ENCODE measurements around the gene ELP5. TPM values are rescaled to one million over a fixed set of nuclear protein-coding genes. Genes with fewer than 3 reads are reported as not detected.

The ELP5 gene
- polyA plus RNA-seq, 1 of the 3 experiments (the other 2 are of a cell fraction) = 45.4 TPM

GRCh38 chr17:7249214-7249613 lies 2.8 kb upstream of the ELP5 start:
- peaks cover 68% of the 10 kb centered on the region for H3K79me2 ChIP-seq (ENCODE audit: insufficient read depth)
- H2AFZ ChIP-seq (ENCODE audit: low read depth) = no peak overlapping the region
- H3F3A ChIP-seq (replicated peaks; ENCODE audit: insufficient read depth) = peaks cover 24% of the 10 kb centered on the region
- H3K27ac ChIP-seq (ENCODE audit: low read depth in 2 of 2, low read length in 1 of 2) = no peak overlapping the region; a peak in 1 of 4 replicates
- no peaks in the 10 kb centered on the region for H3K9me3 ChIP-seq
- no peak overlapping the region for H3K9ac ChIP-seq
- no peak for DNase-seq
- no peaks in the 10 kb centered on the region for H3K9me2 ChIP-seq
- POLR2A ChIA-PET = interaction anchor here (0.8 to 0.9 kb wide), 2 partner anchors 9 to 60 kb away, joined by 3 read pairs; no protein-coding TSS in a partner anchor
- CTCF ChIA-PET = interaction anchor here (0.7 to 1.5 kb wide), 3 partner anchors 47 to 663 kb away, joined by 3 to 6 read pairs (median 3); no protein-coding TSS in a partner anchor
- WGBS (ENCODE audit: low lambda C conversion rate) = 88% methylated on average over 6 of the region's 6 CpGs
- H3K36me3 ChIP-seq (replicated peaks in 1 of 2; ENCODE audit: control insufficient read depth in 1 of 2, insufficient read depth in 2 of 2, low read length in 1 of 2) = peaks cover 18 to 24% of the 10 kb centered on the region in 2 experiments
- H4K20me1 ChIP-seq (ENCODE audit: insufficient read depth) = no peaks in the 10 kb centered on the region
- peaks cover 9 to 23% of the 10 kb centered on the region in 2 experiments; a peak in 3 of 4 replicates for H3K4me1 ChIP-seq (ENCODE audit: control insufficient read depth in 1 of 2, insufficient read depth in 2 of 2, low read depth in 1 of 2, low read length in 1 of 2)
- H3K4me2 ChIP-seq = peak overlapping the region; percentile 95; the same call in 1 of the 2 replicates
- TF ChIP-seq MEF2A (IDR thresholded peaks at IDR 0.05; ENCODE audit: borderline replicate concordance, low read depth) = no peak
- no peak for TF ChIP-seq USF2 (IDR thresholded peaks at IDR 0.05; ENCODE audit: borderline replicate concordance, low read depth, low read length)
- TF ChIP-seq USF1 (IDR thresholded peaks at IDR 0.05; ENCODE audit: borderline replicate concordance, low read depth) = no peak
- H3K4me3 ChIP-seq (ENCODE audit: low read depth in 2 of 2, low read length in 1 of 2) = peak overlapping the region in 1 of 2 experiments; percentile 95; a peak in 1 of 4 replicates
- no peaks in the 10 kb centered on the region for H3K27me3 ChIP-seq (ENCODE audit: insufficient read depth)

GRCh38 chr17:7249830-7250229 lies 2.2 kb upstream of the ELP5 start:
- Histone ChIP-seq H3K36me3 (replicated peaks in 1 of 2; ENCODE audit: control insufficient read depth in 1 of 2, insufficient read depth in 2 of 2, low read length in 1 of 2) (peaks cover 20 to 25% of the 10 kb centered on the region in 2 experiments), H3K4me2 (peak overlapping the region; percentile 95), H3K27ac (ENCODE audit: low read depth in 2 of 2, low read length in 1 of 2) (0 out of 4 replicates have a peak overlapping the region, but pooled peaks of 1 of the 2 experiments have one; percentile 7), H3F3A (replicated peaks; ENCODE audit: insufficient read depth) (peaks cover 18% of the 10 kb centered on the region), H3K9me3 (no peaks in the 10 kb centered on the region), H3K9ac (peak overlapping the region; percentile 94; the same call in 1 of the 2 replicates), H4K20me1 (ENCODE audit: insufficient read depth) (no peaks in the 10 kb centered on the region), H2AFZ (ENCODE audit: low read depth) (no peak overlapping the region), H3K27me3 (ENCODE audit: insufficient read depth) (no peaks in the 10 kb centered on the region), H3K9me2 (no peaks in the 10 kb centered on the region), H3K4me1 (ENCODE audit: control insufficient read depth in 1 of 2, insufficient read depth in 2 of 2, low read depth in 1 of 2, low read length in 1 of 2) (peaks cover 9 to 23% of the 10 kb centered on the region in 2 experiments; a peak in 3 of 4 replicates), H3K4me3 (ENCODE audit: low read depth in 2 of 2, low read length in 1 of 2) (peak overlapping the region; percentile 81 to 95), H3K79me2 (ENCODE audit: insufficient read depth) (peaks cover 68% of the 10 kb centered on the region)
- POLR2A ChIA-PET = interaction anchor here (0.8 to 0.9 kb wide), 2 partner anchors 10 to 59 kb away, joined by 3 read pairs; no protein-coding TSS in a partner anchor
- DNase-seq = no peak
- TF ChIP-seq EP300 (IDR thresholded peaks at IDR 0.05; ENCODE audit: borderline replicate concordance in 1 of 2, low read depth in 1 of 2, low read length in 1 of 2) (no peak), USF2 (IDR thresholded peaks at IDR 0.05; ENCODE audit: borderline replicate concordance, low read depth, low read length) (no peak), USF1 (IDR thresholded peaks at IDR 0.05; ENCODE audit: borderline replicate concordance, low read depth) (no peak), ELF1 (IDR thresholded peaks at IDR 0.05) (no peak), JUND (IDR thresholded peaks at IDR 0.05) (no peak), IRF3 (IDR thresholded peaks at IDR 0.05; ENCODE audit: low read depth, low read length) (no peak), YY1 (IDR thresholded peaks at IDR 0.05; ENCODE audit: low read depth) (no peak), GATA2 (CRISPR knock-in tag; IDR thresholded peaks at IDR 0.05) (no peak), TCF12 (IDR thresholded peaks at IDR 0.05) (no peak), EZH2phosphoT487 (IDR thresholded peaks at IDR 0.05; ENCODE audit: borderline replicate concordance, low read depth) (no peak), FOSL2 (IDR thresholded peaks at IDR 0.05; ENCODE audit: borderline replicate concordance, low read depth) (no peak), POLR2AphosphoS5 (IDR thresholded peaks at IDR 0.05; ENCODE audit: low read depth, low read length) (no peak), FOXM1 (IDR thresholded peaks at IDR 0.05; ENCODE audit: low read depth) (no peak), PBX3 (IDR thresholded peaks at IDR 0.05) (no peak), RAD21 (IDR thresholded peaks at IDR 0.05; ENCODE audit: low read length) (no peak), SIN3A (IDR thresholded peaks at IDR 0.05; ENCODE audit: borderline replicate concordance, low read depth, low read length) (no peak), RFX5 (IDR thresholded peaks at IDR 0.05; ENCODE audit: low read length) (no peak), MXI1 (IDR thresholded peaks at IDR 0.05; ENCODE audit: low read depth, low read length) (no peak), MAX (IDR thresholded peaks at IDR 0.05; ENCODE audit: low read depth) (no peak)
- CTCF ChIA-PET = interaction anchor here (1.5 kb wide), 1 partner anchor 46 kb away, joined by 6 read pairs; no protein-coding TSS in a partner anchor
- WGBS (ENCODE audit: low lambda C conversion rate) = 95% methylated on average over 7 of the region's 7 CpGs

All from SK-N-SH (cell line).